Mucosa of descending colon (tissue), 3 donors: Measurements from ENCODE around the gene CLDN5. TPM values are rescaled to one million over a fixed set of nuclear protein-coding genes. Genes with fewer than 3 reads are reported as not detected.

Experiments
- ATAC-seq: fragments of 200-7000 bp; cut with Tn5 transposase; one replicate; pipeline ENCODE4 v1.9.1; 2020; ENCODE audit warnings: mild to moderate bottlenecking, moderate library complexity
- DNase-seq, 3 donors: peaks; one replicate each; pipeline ENCODE4 v3.0.0-alpha.2; 2020
- H3K36me3 ChIP-seq: fragments of 200-600 bp; one replicate; pipeline ENCODE4 v1.8.0; 2021; ENCODE audit warnings: low read depth, mild to moderate bottlenecking
- H3K4me1 ChIP-seq: fragments of 200-600 bp; one replicate; pipeline ENCODE4 v1.8.0; 2021; ENCODE audit warnings: low read depth, mild to moderate bottlenecking
- H3K4me3 ChIP-seq: fragments of 200-600 bp; one replicate; pipeline ENCODE4 v1.8.0; 2021; ENCODE audit warnings: mild to moderate bottlenecking
- H3K9me3 ChIP-seq: fragments of 200-600 bp; one replicate; pipeline ENCODE4 v1.8.0; 2021; ENCODE audit warnings: mild to moderate bottlenecking
- CTCF ChIP-seq: fragments of 200-600 bp; IDR thresholded peaks from one replicate; pipeline ENCODE4 v1.8.0; 2022; ENCODE audit warnings: antibody characterized with exemption, mild to moderate bottlenecking
- intact Hi-C, 2 donors: fragments of 100-400 bp; cut with DNase I in 1 of 2; cut with micrococcal nuclease in 1 of 2; formaldehyde crosslinking; loops; one replicate each; pipeline versions ENCODE4 v1.11.0 to v1.11.1; 2022; cut with DNase I, micrococcal nuclease
- total RNA-seq, 3 donors: library from RNA; stranded (reverse); fragmentation: NEBNext Ultra II Directional in 2 of 3; extraction: Animal tissue kit (Norgen Biotek cat#: 25700) in 2 of 3; gene quantifications; one replicate each; pipeline versions ENCODE4 v1.2.1 to v1.2.4, GENCODE V29; 2021 to 2023
- donor health status: DM: no; HTN: no; CAD: no; lungs with moderate emphysema.
- donor health status: DM: no; HTN: no; CAD: no.
- donor health status: DM: no; HTN: yes; CAD: no.

Gene CLDN5
- total RNA-seq, 3 donors from 2014 or later = 22.0 to 34.7 (median 22.2) TPM

GRCh38 chr22:19505735-19506126, 18.5 kb downstream of the CLDN5 start:
- DNase-seq (no peak), ATAC-seq (no peak)
- Histone ChIP-seq H3K9me3 (no peaks in the 10 kb centered on the region), H3K36me3 (no peaks in the 10 kb centered on the region), H3K4me1 (no peaks in the 10 kb centered on the region), H3K4me3 (no peak overlapping the region)
- intact Hi-C loops = no loop called here
- TF ChIP-seq CTCF = no peak

- Histone ChIP-seq H3K9me3 (no peaks in the 10 kb centered on the region), H3K36me3 (no peaks in the 10 kb centered on the region), H3K4me1 (no peaks in the 10 kb centered on the region), H3K4me3 (no peak overlapping the region)
- no peak for TF ChIP-seq CTCF
- ATAC-seq (no peak), DNase-seq (no peak)
- intact Hi-C loops = no loop called here
These were observed 19.1 kb downstream of the CLDN5 start for GRCh38 chr22:19504900-19505734.

GRCh38 chr22:19503869-19504268, 20.3 kb downstream of the CLDN5 start:
- intact Hi-C loops = no loop called here
- Histone ChIP-seq H3K36me3 (no peaks in the 10 kb centered on the region), H3K4me3 (no peak overlapping the region), H3K4me1 (no peaks in the 10 kb centered on the region), H3K9me3 (no peaks in the 10 kb centered on the region)
- no peak for TF ChIP-seq CTCF
- DNase-seq = no peak
- no peak for ATAC-seq

- DNase-seq (no peak), ATAC-seq (no peak)
- Histone ChIP-seq H3K36me3 (no peaks in the 10 kb centered on the region), H3K4me1 (no peaks in the 10 kb centered on the region), H3K4me3 (no peak overlapping the region), H3K9me3 (no peaks in the 10 kb centered on the region)
- no peak for TF ChIP-seq CTCF
- intact Hi-C loops = no loop called here
These were observed 20.8 kb downstream of the CLDN5 start for GRCh38 chr22:19503367-19503766.

GRCh38 chr22:19501897-19502447, 22.2 kb downstream of the CLDN5 start:
- Histone ChIP-seq H3K4me1 (no peaks in the 10 kb centered on the region), H3K36me3 (no peaks in the 10 kb centered on the region), H3K4me3 (no peak overlapping the region), H3K9me3 (no peaks in the 10 kb centered on the region)
- intact Hi-C loops = no loop called here
- ATAC-seq (no peak), DNase-seq (no peak)
- no peak for TF ChIP-seq CTCF
